ENCODE measurements around the gene LATS2. TPM values are rescaled to one million over a fixed set of nuclear protein-coding genes. Genes with fewer than 3 reads are reported as not detected.

LATS2 gene
- total RNA-seq, 1 donor from 2014 or later, result 44.1 TPM

DNA sequence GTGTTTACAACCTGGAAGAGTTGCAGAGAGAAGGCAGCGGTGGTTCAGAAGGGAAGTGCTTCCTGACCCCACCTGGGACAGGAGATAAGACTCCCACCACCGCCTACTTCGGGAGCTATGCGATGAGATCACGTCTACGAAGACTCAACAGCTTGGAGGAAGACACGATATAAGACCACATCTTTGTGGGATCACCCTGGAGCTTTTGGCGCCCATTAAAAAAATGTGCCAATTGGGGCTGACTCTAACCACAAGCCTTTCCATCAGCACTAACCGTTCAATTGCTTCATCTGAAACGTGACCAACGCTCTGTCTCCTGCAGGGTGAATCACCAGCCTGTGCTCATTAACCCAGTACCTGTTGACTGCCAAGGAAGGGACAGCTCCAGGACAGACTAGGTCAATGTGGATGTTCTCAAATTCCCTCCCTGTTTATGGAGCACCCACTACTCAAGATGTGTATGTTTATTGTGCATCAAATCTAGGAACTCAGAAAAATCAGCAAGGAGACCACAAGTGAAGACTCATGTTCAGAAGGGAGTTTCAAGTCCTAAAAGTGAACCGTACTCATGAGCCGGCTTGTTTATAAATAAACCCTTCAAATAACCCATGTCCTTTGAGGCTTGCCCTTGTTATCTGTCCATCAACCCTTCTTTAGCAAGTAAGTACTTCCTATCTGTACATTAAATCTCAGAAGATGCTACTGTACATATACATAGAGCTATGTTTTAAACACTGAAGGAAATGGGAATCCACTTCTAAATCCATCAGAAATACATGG, 67.5 kb downstream of the LATS2 start:
- peaks cover 45% of the 10 kb centered on the region for H3K36me3 ChIP-seq
- no peak overlapping the region for H3K27ac ChIP-seq
- peaks cover 13% of the 10 kb centered on the region for H3K4me1 ChIP-seq
- DNase-seq, result no peak
- intact Hi-C loops (cut with DNase I), result no loop called here
- no peak overlapping the region for H3K4me3 ChIP-seq
- H3K9me3 ChIP-seq, result no peaks in the 10 kb centered on the region
- no peaks in the 10 kb centered on the region for H3K27me3 ChIP-seq
- no peak for ATAC-seq
- TF ChIP-seq, protein P1, sequence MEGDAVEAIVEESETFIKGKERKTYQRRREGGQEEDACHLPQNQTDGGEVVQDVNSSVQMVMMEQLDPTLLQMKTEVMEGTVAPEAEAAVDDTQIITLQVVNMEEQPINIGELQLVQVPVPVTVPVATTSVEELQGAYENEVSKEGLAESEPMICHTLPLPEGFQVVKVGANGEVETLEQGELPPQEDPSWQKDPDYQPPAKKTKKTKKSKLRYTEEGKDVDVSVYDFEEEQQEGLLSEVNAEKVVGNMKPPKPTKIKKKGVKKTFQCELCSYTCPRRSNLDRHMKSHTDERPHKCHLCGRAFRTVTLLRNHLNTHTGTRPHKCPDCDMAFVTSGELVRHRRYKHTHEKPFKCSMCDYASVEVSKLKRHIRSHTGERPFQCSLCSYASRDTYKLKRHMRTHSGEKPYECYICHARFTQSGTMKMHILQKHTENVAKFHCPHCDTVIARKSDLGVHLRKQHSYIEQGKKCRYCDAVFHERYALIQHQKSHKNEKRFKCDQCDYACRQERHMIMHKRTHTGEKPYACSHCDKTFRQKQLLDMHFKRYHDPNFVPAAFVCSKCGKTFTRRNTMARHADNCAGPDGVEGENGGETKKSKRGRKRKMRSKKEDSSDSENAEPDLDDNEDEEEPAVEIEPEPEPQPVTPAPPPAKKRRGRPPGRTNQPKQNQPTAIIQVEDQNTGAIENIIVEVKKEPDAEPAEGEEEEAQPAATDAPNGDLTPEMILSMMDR (IDR thresholded peaks at IDR 0.05), result no peak

GRCh38 chr13:20993211-20993610, 68.2 kb downstream of the LATS2 start:
- Histone ChIP-seq H3K27me3 (no peaks in the 10 kb centered on the region), H3K36me3 (peaks cover 45% of the 10 kb centered on the region), H3K27ac (no peak overlapping the region), H3K9me3 (no peaks in the 10 kb centered on the region), H3K4me3 (no peak overlapping the region), H3K4me1 (peaks cover 13% of the 10 kb centered on the region)
- intact Hi-C loops (cut with DNase I), result no loop called here
- no peak for ATAC-seq
- DNase-seq, result no peak
- TF ChIP-seq, protein P1 (IDR thresholded peaks at IDR 0.05), result no peak

GRCh38 chr13:20991741-20992520, 69.5 kb downstream of the LATS2 start:
- no peaks in the 10 kb centered on the region for H3K9me3 ChIP-seq
- H3K36me3 ChIP-seq, result peaks cover 56% of the 10 kb centered on the region
- intact Hi-C loops (cut with DNase I), result no loop called here
- peaks cover 8% of the 10 kb centered on the region for H3K4me1 ChIP-seq
- DNase-seq (no peak), ATAC-seq (no peak)
- H3K27ac ChIP-seq, result no peak overlapping the region
- H3K4me3 ChIP-seq, result no peak overlapping the region
- H3K27me3 ChIP-seq, result no peaks in the 10 kb centered on the region
- TF ChIP-seq, protein P1 (IDR thresholded peaks at IDR 0.05), result no peak

DNA sequence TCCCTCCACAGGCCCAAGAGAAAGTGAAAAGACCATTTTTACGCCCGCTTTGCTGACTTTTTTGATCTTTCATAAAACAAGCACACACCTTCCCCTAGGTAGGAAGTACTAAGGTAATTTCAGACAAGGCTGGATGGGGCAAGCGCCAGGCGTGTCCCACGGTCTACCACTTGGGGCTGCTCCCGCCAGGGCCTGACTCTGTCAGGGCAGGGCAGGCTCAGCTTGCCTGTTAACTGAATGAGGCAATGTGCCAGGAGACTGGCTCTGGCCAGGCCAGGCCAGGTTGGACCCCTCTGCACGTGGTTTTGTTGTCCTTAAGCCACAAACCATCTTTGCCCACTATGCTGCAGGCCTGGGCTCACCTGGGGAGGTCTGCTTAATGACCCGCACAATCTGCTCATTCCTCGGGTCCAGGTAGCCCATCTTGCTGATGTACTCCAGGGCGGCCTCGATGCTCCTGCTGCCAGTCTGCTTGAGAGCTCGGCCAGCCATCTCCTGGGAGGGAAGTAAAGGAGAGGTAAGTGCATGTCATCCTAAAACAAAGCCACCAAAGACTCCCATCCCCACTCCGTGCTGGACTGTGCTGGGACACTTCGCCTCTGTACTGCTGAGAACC, 70.4 kb downstream of the LATS2 start:
- Histone ChIP-seq H3K27me3 (no peaks in the 10 kb centered on the region), H3K4me1 (peaks cover 8% of the 10 kb centered on the region), H3K27ac (no peak overlapping the region), H3K4me3 (no peak overlapping the region), H3K36me3 (peaks cover 64% of the 10 kb centered on the region), H3K9me3 (no peaks in the 10 kb centered on the region)
- no peak for ATAC-seq
- TF ChIP-seq, protein P1 (IDR thresholded peaks at IDR 0.05), result no peak
- intact Hi-C loops (cut with DNase I), result no loop called here
- DNase-seq, result no peak

DNA sequence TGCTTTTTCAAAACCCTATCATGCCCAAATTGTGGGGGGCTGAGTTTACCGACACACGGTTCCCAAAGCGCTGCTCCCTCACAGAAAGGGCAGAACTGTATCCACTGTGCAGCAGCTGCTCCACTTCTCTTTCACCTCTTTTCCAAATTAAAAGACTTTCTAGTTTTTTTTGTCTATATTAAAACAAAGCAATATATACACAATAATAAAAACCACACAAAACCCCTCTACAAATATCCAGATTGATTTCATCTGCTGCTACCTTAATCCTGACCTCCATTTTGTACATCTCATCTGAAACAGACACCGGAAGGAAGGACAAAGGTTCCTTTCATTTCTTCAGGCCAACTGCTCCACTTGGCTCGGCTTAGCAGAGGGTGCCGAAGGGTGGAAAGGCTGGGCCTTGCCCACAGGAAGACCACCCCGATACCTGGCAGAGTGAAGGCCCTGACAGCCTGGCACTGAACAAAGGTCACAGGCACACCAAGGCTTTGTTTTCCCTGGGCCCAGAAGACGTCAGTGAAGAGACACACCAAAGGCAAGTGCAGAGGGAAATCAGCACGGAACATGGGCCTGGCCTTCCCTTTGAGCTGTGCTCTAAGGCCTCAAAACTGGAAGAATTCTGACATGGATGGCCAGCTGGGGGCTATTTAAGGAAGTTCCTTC, 71.6 kb downstream of the LATS2 start:
- Histone ChIP-seq H3K27me3 (no peaks in the 10 kb centered on the region), H3K36me3 (peaks cover 61% of the 10 kb centered on the region), H3K4me1 (peaks cover 8% of the 10 kb centered on the region), H3K9me3 (no peaks in the 10 kb centered on the region), H3K27ac (no peak overlapping the region), H3K4me3 (no peak overlapping the region)
- no peak for DNase-seq
- TF ChIP-seq, protein P1 (IDR thresholded peaks at IDR 0.05), result no peak
- intact Hi-C loops (cut with DNase I), result no loop called here
- ATAC-seq, result no peak
